ENCODE measurements around the gene KCTD16.

- TF ChIP-seq CTCF (IDR thresholded peaks at IDR 0.05): no peak
- no peak for TF ChIP-seq POLR2A (IDR thresholded peaks at IDR 0.05)
These were observed 118.6 kb downstream of the KCTD16 start for GRCh38 chr5:144289277-144289676.
